GM19099 (cell line): Measurements from ENCODE around the gene CRADD.

Source experiments
- POLR2A ChIP-seq: IDR thresholded peaks from 3 replicates; pipeline ENCODE4 v1.6.1; 2011; ENCODE audit warnings: low read depth; ENCODE audit not compliant: insufficient read length; ENCODE audit errors: extremely low read depth

The CRADD gene

DNA sequence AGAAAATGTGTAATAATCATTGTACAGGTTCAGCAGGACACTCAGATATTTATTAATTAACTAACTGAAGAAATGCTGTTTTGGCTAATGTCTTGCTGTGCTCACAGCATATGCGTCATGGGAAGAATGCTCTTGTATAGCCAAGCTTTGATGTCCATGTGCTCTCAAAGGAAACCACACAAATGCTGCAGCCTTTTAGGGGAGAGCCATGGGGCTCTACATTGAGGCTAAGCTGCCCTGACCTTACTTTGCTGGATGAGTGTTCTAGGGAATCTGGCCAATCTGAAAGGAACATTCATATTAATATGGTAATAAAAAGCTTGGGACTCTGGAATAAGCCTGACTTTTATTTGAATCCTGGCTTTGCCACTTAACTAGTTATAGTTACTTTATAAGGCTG lies 9.5 kb upstream of the CRADD start:
- no peak for TF ChIP-seq POLR2A

DNA sequence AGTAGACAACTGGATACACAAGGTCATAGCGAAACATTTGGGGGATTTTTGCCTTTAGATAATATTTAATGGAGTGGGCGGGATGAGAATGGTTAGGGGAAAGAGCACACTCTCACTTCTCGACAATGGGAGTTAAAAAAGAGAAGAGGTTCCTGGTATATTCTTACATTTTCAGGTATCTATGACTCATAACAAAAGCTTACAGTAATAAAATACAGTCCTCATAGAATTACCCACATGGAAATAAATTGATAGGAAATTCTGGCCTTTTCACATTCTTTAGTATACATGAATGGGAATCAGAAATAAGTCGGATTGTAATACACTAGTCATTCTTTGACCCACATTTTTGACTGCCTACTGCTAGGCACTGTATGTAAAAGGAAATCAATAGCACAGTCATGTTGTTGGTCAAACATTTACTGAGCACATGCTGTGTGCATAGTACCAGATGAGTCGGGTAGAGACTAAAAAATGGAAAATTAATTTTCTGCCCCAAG lies 8.2 kb upstream of the CRADD start:
- no peak for TF ChIP-seq POLR2A

DNA sequence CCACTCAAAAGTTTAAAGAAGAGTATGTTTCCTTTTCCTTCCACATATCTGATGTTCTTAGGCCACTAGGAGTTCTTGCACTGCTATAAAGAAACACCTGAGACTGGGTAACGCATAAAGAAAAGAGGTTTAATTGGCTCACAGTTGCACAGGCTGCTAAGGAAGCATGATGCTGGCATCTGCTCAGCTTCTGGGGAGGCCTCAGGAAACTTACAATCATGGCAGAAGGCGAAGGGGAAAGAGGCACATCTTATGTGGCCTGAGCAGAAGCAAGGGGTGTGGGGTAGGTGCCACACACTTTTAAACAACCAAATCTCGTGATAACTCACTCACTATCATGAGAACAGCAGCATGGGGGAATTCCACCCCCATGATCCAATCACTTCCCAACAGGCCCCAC lies 7.7 kb upstream of the CRADD start:
- no peak for TF ChIP-seq POLR2A

GRCh38 chr12:93670104-93670503 lies 7.1 kb upstream of the CRADD start:
- no peak for TF ChIP-seq POLR2A

DNA sequence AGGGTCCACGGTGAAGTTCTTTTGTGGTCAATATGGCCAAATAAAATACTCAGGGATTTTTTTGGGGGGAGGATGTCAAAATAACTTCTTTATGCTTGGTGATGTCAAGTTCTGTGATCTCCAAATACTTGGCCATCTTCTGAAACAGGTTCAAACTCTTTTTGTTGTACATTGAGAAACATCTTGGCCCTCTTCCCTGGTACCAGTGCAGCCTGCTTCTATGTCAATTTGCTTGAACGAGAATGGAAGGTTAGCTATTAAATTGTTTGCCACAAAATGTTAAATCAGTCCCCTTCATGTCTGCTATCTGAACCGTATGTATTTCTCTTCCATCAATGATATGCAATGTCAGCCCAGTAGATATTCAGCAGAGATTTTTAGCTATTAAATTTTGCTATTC lies 6.1 kb upstream of the CRADD start:
- no peak for TF ChIP-seq POLR2A

DNA sequence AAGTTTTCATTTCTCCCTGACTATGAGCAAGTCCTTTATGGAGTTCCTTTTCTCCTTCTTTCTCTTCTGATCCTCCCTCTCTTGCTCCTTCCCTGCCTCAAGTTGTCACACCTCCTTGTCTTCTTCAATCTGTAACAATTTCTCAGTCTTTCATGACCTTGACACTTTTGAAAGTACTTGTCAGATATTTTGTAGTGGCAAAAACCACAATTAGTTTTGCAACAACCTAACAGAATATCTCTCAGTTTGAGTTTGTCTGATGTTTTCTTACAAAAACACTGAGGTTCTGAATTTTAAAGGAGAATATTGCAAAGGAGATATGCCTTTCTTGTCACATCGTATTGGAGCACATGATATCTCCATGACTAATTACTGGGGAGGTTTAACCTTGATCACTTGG lies 4.1 kb upstream of the CRADD start:
- TF ChIP-seq POLR2A = no peak

DNA sequence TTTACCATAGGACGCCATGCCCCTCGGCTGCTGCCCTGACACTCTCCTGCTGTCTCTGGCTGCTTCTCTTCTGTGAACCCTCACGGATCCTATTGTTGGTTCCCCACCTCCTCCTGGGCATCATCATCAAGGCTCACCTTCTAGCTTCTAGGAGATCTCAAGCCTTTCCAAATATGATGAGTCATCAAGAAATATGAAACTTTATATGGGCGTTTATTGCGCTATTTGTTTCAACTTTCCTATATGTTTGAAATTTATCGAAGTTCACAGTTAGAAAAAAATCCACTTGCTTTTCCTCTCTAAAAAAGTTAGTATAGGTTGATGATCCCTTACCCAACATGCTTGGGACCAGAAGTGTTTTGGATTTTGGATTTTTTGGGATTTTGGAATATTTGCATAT lies 2.8 kb upstream of the CRADD start:
- no peak for TF ChIP-seq POLR2A

- TF ChIP-seq POLR2A = no peak
Measured at GRCh38 chr12:93676408-93677194, 574 bp upstream of the CRADD start.

- TF ChIP-seq POLR2A = no peak
Measured at GRCh38 chr12:93678779-93679178, 1.6 kb downstream of the CRADD start.

DNA sequence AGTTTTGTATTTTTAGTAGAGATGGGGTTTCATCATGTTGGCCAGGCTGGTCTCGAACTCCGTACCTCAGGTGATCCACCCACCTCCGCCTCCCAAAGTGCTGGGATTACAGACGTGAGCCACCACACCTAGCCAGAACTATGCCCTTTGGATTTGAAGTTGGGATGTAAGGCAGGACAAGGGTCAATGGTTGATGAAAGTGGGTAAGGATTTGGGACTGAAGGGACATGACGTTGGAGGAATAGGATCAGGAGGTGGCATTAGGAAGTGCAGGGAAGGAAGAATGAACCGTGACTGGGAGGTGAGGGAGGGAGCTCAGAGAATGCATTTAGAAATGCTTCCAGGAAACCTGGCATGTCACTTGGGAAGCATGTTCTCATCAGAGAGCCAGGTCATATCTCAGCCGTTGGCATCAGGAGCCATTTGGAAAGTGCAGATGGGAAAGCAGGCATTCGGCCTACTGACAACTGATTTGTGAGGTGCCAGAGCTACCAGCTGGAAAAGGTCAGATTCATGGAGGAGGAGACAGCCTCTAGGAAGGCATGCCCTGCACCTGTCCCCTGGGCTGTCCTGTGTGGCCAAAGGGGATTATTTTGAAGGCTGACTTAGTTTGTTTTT lies 2.2 kb downstream of the CRADD start:
- no peak for TF ChIP-seq POLR2A

- TF ChIP-seq POLR2A = no peak
Measured at GRCh38 chr12:93680006-93680405, 2.8 kb downstream of the CRADD start.

DNA sequence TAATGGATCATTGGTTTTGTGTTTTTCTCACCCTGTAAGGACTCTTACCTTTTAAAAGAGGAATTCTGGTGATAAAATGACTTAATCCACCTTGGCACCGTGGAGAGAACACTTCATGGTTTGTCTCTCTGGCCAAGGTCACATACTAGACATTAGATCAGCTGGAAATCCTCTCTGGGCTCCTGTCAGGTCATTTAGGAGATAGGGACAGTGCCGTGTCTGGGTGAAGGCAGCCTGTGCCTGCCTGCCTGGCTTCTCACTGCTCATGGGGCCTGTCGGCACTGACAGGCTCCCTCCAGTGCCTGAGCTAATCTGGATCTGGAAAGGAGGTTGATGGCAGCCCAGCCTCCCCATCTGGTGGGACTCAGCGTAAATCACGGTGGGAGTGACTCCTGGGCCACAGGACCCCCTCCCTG lies 5.7 kb downstream of the CRADD start:
- TF ChIP-seq POLR2A = no peak

- TF ChIP-seq POLR2A = no peak
Measured at GRCh38 chr12:93683410-93683809, 6.2 kb downstream of the CRADD start.

- TF ChIP-seq POLR2A = no peak
Measured at GRCh38 chr12:93684716-93685115, 7.5 kb downstream of the CRADD start.

- no peak for TF ChIP-seq POLR2A
Measured at GRCh38 chr12:93686572-93687356, 9.6 kb downstream of the CRADD start.
